Placental pericyte (primary cell): Measurements from ENCODE around the gene ARID2. TPM values are rescaled to one million over a fixed set of nuclear protein-coding genes. Genes with fewer than 3 reads are reported as not detected.

ENCODE experiments used
- small RNA-seq: library from RNA; depleted of rRNA; stranded (forward); fragments of <200 nt; gene quantifications from one replicate; pipeline ENCODE3, GENCODE V24; 2012; ENCODE audit warnings: low replicate concordance
- total RNA-seq: library from RNA; depleted of rRNA; stranded (reverse); fragments of >200 nt; gene quantifications from 2 replicates; pipeline ENCODE4 v1.2.3, GENCODE V29; 2012

The ARID2 gene, protein sequence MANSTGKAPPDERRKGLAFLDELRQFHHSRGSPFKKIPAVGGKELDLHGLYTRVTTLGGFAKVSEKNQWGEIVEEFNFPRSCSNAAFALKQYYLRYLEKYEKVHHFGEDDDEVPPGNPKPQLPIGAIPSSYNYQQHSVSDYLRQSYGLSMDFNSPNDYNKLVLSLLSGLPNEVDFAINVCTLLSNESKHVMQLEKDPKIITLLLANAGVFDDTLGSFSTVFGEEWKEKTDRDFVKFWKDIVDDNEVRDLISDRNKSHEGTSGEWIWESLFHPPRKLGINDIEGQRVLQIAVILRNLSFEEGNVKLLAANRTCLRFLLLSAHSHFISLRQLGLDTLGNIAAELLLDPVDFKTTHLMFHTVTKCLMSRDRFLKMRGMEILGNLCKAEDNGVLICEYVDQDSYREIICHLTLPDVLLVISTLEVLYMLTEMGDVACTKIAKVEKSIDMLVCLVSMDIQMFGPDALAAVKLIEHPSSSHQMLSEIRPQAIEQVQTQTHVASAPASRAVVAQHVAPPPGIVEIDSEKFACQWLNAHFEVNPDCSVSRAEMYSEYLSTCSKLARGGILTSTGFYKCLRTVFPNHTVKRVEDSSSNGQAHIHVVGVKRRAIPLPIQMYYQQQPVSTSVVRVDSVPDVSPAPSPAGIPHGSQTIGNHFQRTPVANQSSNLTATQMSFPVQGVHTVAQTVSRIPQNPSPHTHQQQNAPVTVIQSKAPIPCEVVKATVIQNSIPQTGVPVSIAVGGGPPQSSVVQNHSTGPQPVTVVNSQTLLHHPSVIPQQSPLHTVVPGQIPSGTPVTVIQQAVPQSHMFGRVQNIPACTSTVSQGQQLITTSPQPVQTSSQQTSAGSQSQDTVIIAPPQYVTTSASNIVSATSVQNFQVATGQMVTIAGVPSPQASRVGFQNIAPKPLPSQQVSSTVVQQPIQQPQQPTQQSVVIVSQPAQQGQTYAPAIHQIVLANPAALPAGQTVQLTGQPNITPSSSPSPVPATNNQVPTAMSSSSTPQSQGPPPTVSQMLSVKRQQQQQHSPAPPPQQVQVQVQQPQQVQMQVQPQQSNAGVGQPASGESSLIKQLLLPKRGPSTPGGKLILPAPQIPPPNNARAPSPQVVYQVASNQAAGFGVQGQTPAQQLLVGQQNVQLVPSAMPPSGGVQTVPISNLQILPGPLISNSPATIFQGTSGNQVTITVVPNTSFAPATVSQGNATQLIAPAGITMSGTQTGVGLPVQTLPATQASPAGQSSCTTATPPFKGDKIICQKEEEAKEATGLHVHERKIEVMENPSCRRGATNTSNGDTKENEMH (N-terminal part only)
- total RNA-seq: 13.6 and 27.3 TPM in 2 replicates

GRCh38 chr12:45729233-45730083 lies at the start of gene ARID2:
TSS of gene ARID2 (plus strand) at chr12:45729706. CDS start at chr12:45729837, 131 bp downstream.

Small RNA genes within 50 kb of the gene (small RNA-seq; reads per million reads assigned to genes)
- not detected for gene RN7SL246P
